Measurements from ENCODE around the gene ABCA7. TPM values are rescaled to one million over a fixed set of nuclear protein-coding genes. Genes with fewer than 3 reads are reported as not detected.
A peak's percentile ranks its signal among the peaks of the same experiment; 100 is the strongest.

Gene ABCA7
- total RNA-seq, 2 experiments from 2014 or later = 92.7 to 95.1 TPM

DNA sequence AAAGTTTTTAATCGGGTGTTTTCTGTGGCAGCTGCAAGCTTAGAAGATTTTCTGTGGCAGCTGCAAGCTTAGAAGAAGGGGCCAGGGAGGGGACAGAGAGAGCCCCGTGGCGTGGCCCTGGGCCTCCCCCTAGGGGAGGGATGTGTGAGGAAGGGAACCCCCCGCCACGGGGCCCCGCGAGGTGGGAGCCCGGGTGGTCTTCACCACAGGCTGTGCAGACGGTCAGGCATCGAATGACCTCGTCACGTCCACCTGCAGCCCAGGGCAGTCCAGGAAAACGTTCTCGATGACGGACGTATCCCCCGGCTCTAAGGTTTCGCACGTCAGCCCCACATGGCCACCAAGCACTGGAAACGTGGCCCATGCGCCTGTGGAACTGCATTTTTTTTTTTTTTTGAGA lies 46.7 kb downstream of the ABCA7 start:
- no peaks in the 10 kb centered on the region for H3K9me3 Mint-ChIP-seq
- peaks cover 53% of the 10 kb centered on the region for H3K4me1 Mint-ChIP-seq
- H3K36me3 Mint-ChIP-seq (ENCODE audit: low read depth) = peaks cover 52% of the 10 kb centered on the region
- H3K27ac Mint-ChIP-seq = peak overlapping the region; percentile 82
- H3K4me3 Mint-ChIP-seq = no peak overlapping the region
- no peaks in the 10 kb centered on the region for H3K27me3 Mint-ChIP-seq
- DNase-seq = no peak
- POLR2A ChIA-PET = interaction anchor here (1.0 to 17.5 kb wide), 10 partner anchors 10 to 182 kb away, joined by 3 to 334 read pairs (median 34); partner anchors contain the start of genes ABCA7, ARHGAP45, CIRBP and CNN2
- CTCF ChIA-PET = no interaction called here

GRCh38 chr19:1087813-1088415 lies 48.0 kb downstream of the ABCA7 start:
- Mint-ChIP-seq H3K36me3 (ENCODE audit: low read depth) (peaks cover 49% of the 10 kb centered on the region), H3K9me3 (no peaks in the 10 kb centered on the region), H3K4me3 (peak overlapping the region; percentile 20), H3K4me1 (peaks cover 45% of the 10 kb centered on the region), H3K27ac (peak overlapping the region; percentile 82), H3K27me3 (no peaks in the 10 kb centered on the region)
- DNase-seq = peak; percentile 54
- ChIA-PET POLR2A (interaction anchor here (0.7 to 17.5 kb wide), 16 partner anchors 8 to 181 kb away, joined by 3 to 334 read pairs (median 10); partner anchors contain the start of genes ABCA7, ARHGAP45, CIRBP and CNN2), CTCF (interaction anchor here (0.6 to 1.8 kb wide), 5 partner anchors 8 to 522 kb away, joined by 3 to 5 read pairs (median 3); partner anchors contain the start of gene ARHGAP45)

DNA sequence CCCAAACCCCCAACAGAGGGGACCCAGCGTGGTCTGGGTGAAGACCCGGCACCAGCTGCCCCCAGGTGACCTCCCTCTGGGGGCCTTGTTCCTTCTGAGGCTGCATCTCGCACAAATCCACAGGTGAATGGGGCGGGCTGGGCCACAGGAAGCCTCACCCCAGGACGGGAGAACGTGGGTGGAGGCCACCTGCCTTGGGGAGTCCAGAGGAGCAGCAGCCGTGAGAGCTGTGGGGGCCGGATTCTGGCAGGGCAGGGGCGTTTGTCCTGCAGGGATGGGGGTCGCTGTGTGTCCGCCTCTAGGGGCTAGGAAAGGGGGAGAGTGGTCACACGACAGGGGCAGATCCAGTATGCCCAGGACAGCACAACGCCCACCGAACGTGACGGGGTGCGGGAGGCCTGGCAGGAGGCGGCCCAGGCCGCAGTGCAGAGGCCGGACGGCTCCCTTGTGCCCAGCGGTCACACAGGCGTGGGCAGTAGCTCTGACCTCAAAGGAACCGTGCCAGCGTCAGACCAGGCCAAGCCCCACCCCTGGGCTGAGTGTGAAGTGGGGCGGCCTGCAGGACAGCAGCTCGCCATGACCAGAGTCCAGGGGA lies 48.6 kb downstream of the ABCA7 start:
- Mint-ChIP-seq H3K36me3 (ENCODE audit: low read depth) (peaks cover 54% of the 10 kb centered on the region), H3K9me3 (no peaks in the 10 kb centered on the region), H3K4me3 (peak overlapping the region; percentile 7), H3K4me1 (peaks cover 51% of the 10 kb centered on the region), H3K27ac (peak overlapping the region; percentile 82), H3K27me3 (no peaks in the 10 kb centered on the region)
- ChIA-PET POLR2A (interaction anchor here (0.7 to 17.5 kb wide), 14 partner anchors 12 to 181 kb away, joined by 3 to 334 read pairs (median 10); partner anchors contain the start of genes ABCA7, ARHGAP45, CIRBP and CNN2), CTCF (interaction anchor here (0.6 to 1.8 kb wide), 4 partner anchors 9 to 523 kb away, joined by 3 to 5 read pairs (median 4); partner anchors contain the start of gene ARHGAP45)
- no peak for DNase-seq

- CTCF ChIA-PET = interaction anchor here (1.4 to 1.8 kb wide), 2 partner anchors 14 to 22 kb away, joined by 3 to 4 read pairs; partner anchors contain the start of gene ARHGAP45
- DNase-seq = no peak
- Mint-ChIP-seq H3K4me1 (peaks cover 52% of the 10 kb centered on the region), H3K36me3 (ENCODE audit: low read depth) (peaks cover 47% of the 10 kb centered on the region), H3K27ac (peak overlapping the region; percentile 10), H3K9me3 (no peaks in the 10 kb centered on the region), H3K4me3 (no peak overlapping the region), H3K27me3 (no peaks in the 10 kb centered on the region)
- POLR2A ChIA-PET = interaction anchor here (0.7 to 17.5 kb wide), 11 partner anchors 13 to 180 kb away, joined by 3 to 334 read pairs (median 11); partner anchors contain the start of genes ABCA7, ARHGAP45, CIRBP and CNN2
Measured at GRCh38 chr19:1089126-1089771, 49.3 kb downstream of the ABCA7 start.

DNA sequence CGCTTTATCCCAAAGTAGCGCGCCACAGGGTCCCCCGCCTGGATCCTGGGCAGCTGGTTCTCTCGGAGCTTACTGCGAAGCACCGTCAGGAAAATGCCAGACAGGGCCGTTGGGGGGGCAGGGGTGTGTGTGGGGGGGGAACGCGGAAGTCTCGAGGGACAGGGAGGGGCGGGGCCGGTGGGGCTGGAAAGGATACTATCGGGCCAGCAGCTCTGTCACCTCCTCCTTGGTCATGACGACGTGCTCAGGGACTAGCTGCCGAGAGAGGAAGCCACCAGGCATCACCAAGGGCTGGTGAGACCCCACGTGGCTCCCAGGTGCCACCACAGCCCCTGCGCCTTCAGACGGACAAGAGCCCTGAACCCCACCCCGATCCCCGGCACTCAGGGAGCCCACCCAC lies 50.0 kb downstream of the ABCA7 start:
- Mint-ChIP-seq H3K36me3 (ENCODE audit: low read depth) (peaks cover 41% of the 10 kb centered on the region), H3K4me3 (no peak overlapping the region), H3K9me3 (no peaks in the 10 kb centered on the region), H3K27me3 (no peaks in the 10 kb centered on the region), H3K27ac (no peak overlapping the region), H3K4me1 (peaks cover 53% of the 10 kb centered on the region)
- CTCF ChIA-PET = interaction anchor here (0.7 to 2.0 kb wide), 5 partner anchors 15 to 159 kb away, joined by 3 to 6 read pairs (median 3); partner anchors contain the start of gene ARHGAP45
- POLR2A ChIA-PET = interaction anchor here (1.0 to 17.5 kb wide), 10 partner anchors 14 to 179 kb away, joined by 3 to 334 read pairs (median 8); partner anchors contain the start of genes ARHGAP45, CIRBP and GPX4
- DNase-seq = no peak

DNA sequence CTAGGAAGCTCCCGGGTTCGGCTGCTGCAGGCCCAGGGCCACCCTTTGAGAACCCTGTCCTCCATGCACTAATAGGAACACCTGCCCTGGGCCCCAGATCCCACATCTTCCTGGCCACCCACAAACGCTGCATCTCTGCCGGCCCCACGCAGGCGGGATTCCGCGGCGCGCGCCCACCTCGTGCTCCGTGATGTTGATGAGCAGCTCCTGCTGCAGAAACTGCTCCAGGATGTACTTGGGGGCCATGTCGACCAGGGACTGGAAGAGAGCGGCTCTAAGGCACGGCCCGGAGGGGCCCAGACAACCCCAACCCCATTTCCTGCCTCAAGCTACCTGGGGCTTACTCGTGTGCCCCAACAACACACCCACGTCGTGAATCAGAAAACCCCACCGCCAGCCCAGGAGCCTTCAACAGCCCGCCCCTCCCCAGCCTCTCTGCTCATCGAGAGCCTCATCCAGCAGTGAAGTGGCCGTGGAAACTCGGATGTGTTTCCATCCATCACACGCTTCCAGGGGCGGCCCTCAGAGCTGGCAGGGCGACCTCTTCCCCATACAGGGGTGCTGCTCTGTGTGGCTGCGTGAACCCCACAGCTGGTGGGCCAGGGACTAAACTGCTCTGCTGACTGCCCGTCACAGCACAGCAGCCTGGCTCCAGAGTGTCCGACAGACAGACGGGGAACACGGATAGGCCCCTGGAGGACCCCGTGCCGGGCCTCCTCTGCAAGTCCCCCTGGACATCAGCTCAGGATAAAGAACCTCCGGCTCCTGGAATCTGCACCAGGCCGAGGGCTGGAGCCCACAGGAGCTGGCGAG lies 51.0 kb downstream of the ABCA7 start:
- peak overlapping the region; percentile 26 for H3K27ac Mint-ChIP-seq
- H3K36me3 Mint-ChIP-seq (ENCODE audit: low read depth) = peaks cover 36% of the 10 kb centered on the region
- no peaks in the 10 kb centered on the region for H3K27me3 Mint-ChIP-seq
- ChIA-PET POLR2A (interaction anchor here (0.7 to 17.5 kb wide), 8 partner anchors 14 to 183 kb away, joined by 3 to 334 read pairs (median 4); partner anchors contain the start of genes ARHGAP45, CIRBP, GPX4 and RNU6-2), CTCF (interaction anchor here (1.2 to 2.0 kb wide), 2 partner anchors 24 to 26 kb away, joined by 3 to 6 read pairs; partner anchors contain the start of gene ARHGAP45)
- H3K4me3 Mint-ChIP-seq = no peak overlapping the region
- H3K4me1 Mint-ChIP-seq = peaks cover 53% of the 10 kb centered on the region
- no peak for DNase-seq
- H3K9me3 Mint-ChIP-seq = no peaks in the 10 kb centered on the region

GRCh38 chr19:1091544-1092175 lies 51.8 kb downstream of the ABCA7 start:
- CTCF ChIA-PET = interaction anchor here (2.0 kb wide), 1 partner anchor 27 kb away, joined by 6 read pairs; no protein-coding TSS in a partner anchor

GRCh38 chr19:1093330-1093729 lies 53.4 kb downstream of the ABCA7 start:
- no peak for DNase-seq
- POLR2A ChIA-PET = interaction anchor here (0.8 to 8.8 kb wide), 4 partner anchors 13 to 71 kb away, joined by 3 to 109 read pairs (median 6); partner anchors contain the start of gene ABCA7
- CTCF ChIA-PET = interaction anchor here (1.5 kb wide), 1 partner anchor 29 kb away, joined by 6 read pairs; no protein-coding TSS in a partner anchor
- Mint-ChIP-seq H3K4me1 (peaks cover 51% of the 10 kb centered on the region), H3K36me3 (ENCODE audit: low read depth) (peaks cover 26% of the 10 kb centered on the region), H3K9me3 (no peaks in the 10 kb centered on the region), H3K27ac (no peak overlapping the region), H3K27me3 (no peaks in the 10 kb centered on the region), H3K4me3 (peak overlapping the region; percentile 90)

More at GRCh38 chr19:1091544-1092175, 51.8 kb downstream of the ABCA7 start:
- H3K4me1 Mint-ChIP-seq = peaks cover 55% of the 10 kb centered on the region
- no peak overlapping the region for H3K27ac Mint-ChIP-seq
- no peaks in the 10 kb centered on the region for H3K9me3 Mint-ChIP-seq
- no peak for DNase-seq
- no peak overlapping the region for H3K4me3 Mint-ChIP-seq
- POLR2A ChIA-PET = interaction anchor here (8.8 to 17.5 kb wide), 4 partner anchors 11 to 25 kb away, joined by 104 to 334 read pairs (median 148); partner anchors contain the start of genes ARHGAP45 and GPX4
- H3K27me3 Mint-ChIP-seq = no peaks in the 10 kb centered on the region
- peaks cover 31% of the 10 kb centered on the region for H3K36me3 Mint-ChIP-seq (ENCODE audit: low read depth)

DNA sequence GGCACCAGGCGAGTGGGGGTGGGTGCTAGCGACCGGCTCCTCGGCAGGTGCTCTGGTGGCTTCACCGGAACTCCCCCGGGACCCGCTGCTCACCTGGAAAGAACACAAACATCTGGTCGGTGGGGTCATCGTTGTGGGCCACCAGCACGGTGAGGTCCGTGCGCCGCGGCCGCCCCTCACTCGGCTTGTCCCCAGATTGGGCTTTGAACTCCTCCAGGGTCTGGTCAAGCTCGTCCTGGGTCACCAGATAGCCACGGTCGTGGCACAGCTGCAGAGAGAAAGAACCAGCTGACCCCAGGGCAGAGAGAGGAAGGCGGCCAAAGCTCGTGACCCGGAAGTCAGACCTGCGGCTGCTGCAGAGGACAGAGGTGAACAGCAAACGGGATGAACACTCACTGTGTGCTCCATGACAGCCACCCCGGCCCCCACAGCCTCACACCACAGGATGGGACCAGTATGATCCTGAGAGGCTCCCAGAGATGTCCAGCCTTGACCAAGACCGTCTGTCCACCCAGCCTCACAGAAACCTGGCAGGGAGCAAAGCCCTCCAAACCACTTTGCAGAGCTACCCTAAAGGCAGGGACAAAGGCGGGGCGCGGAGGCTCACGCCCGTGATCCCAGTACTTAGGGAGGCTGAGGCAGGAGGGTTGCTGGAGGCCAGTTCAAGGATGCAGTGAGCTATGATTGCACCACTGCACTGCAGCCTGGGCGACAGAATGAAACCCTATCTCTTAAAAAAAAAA lies 54.1 kb downstream of the ABCA7 start:
- CTCF ChIA-PET = interaction anchor here (0.6 to 1.5 kb wide), 3 partner anchors 19 to 33 kb away, joined by 3 to 6 read pairs (median 3); no protein-coding TSS in a partner anchor
- POLR2A ChIA-PET = interaction anchor here (0.8 to 8.8 kb wide), 7 partner anchors 13 to 80 kb away, joined by 3 to 109 read pairs (median 4); partner anchors contain the start of genes ABCA7, ARHGAP45 and SBNO2
- H3K9me3 Mint-ChIP-seq = peaks cover 4% of the 10 kb centered on the region
- peak overlapping the region; percentile 64 for H3K27ac Mint-ChIP-seq
- H3K4me3 Mint-ChIP-seq = peak overlapping the region; percentile 90
- no peaks in the 10 kb centered on the region for H3K27me3 Mint-ChIP-seq
- H3K4me1 Mint-ChIP-seq = peaks cover 52% of the 10 kb centered on the region
- no peak for DNase-seq
- H3K36me3 Mint-ChIP-seq (ENCODE audit: low read depth) = peaks cover 31% of the 10 kb centered on the region

- peak overlapping the region; percentile 64 for H3K27ac Mint-ChIP-seq
- H3K36me3 Mint-ChIP-seq (ENCODE audit: low read depth) = peaks cover 35% of the 10 kb centered on the region
- H3K27me3 Mint-ChIP-seq = no peaks in the 10 kb centered on the region
- CTCF ChIA-PET = interaction anchor here (0.6 to 1.5 kb wide), 3 partner anchors 20 to 33 kb away, joined by 3 to 6 read pairs (median 3); no protein-coding TSS in a partner anchor
- H3K4me3 Mint-ChIP-seq = peak overlapping the region; percentile 90
- peaks cover 56% of the 10 kb centered on the region for H3K4me1 Mint-ChIP-seq
- H3K9me3 Mint-ChIP-seq = peaks cover 8% of the 10 kb centered on the region
- POLR2A ChIA-PET = interaction anchor here (1.0 to 8.8 kb wide), 6 partner anchors 14 to 79 kb away, joined by 3 to 109 read pairs (median 4); partner anchors contain the start of genes ARHGAP45 and SBNO2
- no peak for DNase-seq
Measured at GRCh38 chr19:1094655-1094977, 54.7 kb downstream of the ABCA7 start.
